PC-3 (cell line): Measurements from ENCODE around the gene GPC6. TPM values are rescaled to one million over a fixed set of nuclear protein-coding genes. Genes with fewer than 3 reads are reported as not detected.

Experiments used
- ATAC-seq: fragments of 200-7000 bp; cut with Tn5 transposase; 2 replicates; pipeline ENCODE4 v1.9.1; 2020; ENCODE audit warnings: mild to moderate bottlenecking, moderate library complexity
- BruUV-seq: library from RNA; stranded (reverse); fragments of 400-500 nt; replicated peaks from 2 replicates; lab custom pipeline; 2021; lab: Mats Ljungman, UMichigan
- CTCF ChIA-PET: fragments of 300-600 bp; sonication (Branson Sonifier 250); formaldehyde crosslinking; loops from one replicate; lab custom pipeline; 2022; ENCODE audit warnings: antibody characterized with exemption; lab: Charles Lee
- POLR2A ChIA-PET: fragments of 300-600 bp; sonication (Branson Sonifier 250); formaldehyde crosslinking; loops from one replicate; lab custom pipeline; 2022; ENCODE audit warnings: antibody characterized with exemption; ENCODE audit not compliant: unreplicated experiment; lab: Charles Lee
- DNase-seq: peaks from one replicate; pipeline ENCODE4 v3.0.0-alpha.2; 2015
- H2AFZ ChIP-seq: fragments of 300-600 bp; sonication (generic); 2 replicates; pipeline ENCODE4 v1.6.0; 2016; ENCODE audit warnings: antibody characterized with exemption, low read length
- H3F3A ChIP-seq: fragments of 300-600 bp; sonication (generic); one replicate; pipeline ENCODE4 v1.6.0; 2017; ENCODE audit warnings: antibody characterized with exemption, low read length, control low read depth, mild to moderate bottlenecking; ENCODE audit not compliant: unreplicated experiment
- H3K27ac ChIP-seq: fragments of 300-600 bp; sonication (generic); 2 replicates; pipeline ENCODE4 v1.5.1; 2016; ENCODE audit warnings: mild to moderate bottlenecking, low read length
- H3K27me3 ChIP-seq: fragments of 300-600 bp; sonication (generic); 2 replicates; pipeline ENCODE4 v1.6.1; 2016; ENCODE audit warnings: low read length, mixed read lengths
- H3K36me3 ChIP-seq: fragments of 300-600 bp; sonication (generic); 2 replicates; pipeline ENCODE4 v1.6.1; 2016; ENCODE audit warnings: low read depth, mixed run types, low read length, mixed read lengths
- H3K4me1 ChIP-seq: fragments of 300-600 bp; sonication (generic); 2 replicates; pipeline ENCODE4 v1.5.1; 2016; ENCODE audit warnings: low read length; ENCODE audit not compliant: insufficient read depth
- H3K4me2 ChIP-seq: fragments of 300-600 bp; sonication (generic); 2 replicates; pipeline ENCODE4 v1.6.0; 2016; ENCODE audit warnings: low read length
- H3K4me3 ChIP-seq: fragments of 300-600 bp; sonication (generic); 2 replicates; pipeline ENCODE4 v1.5.1; 2016; ENCODE audit warnings: mild to moderate bottlenecking, low read length, mixed read lengths
- H3K79me2 ChIP-seq: fragments of 300-600 bp; sonication (generic); 2 replicates; pipeline ENCODE4 v1.6.1; 2017; ENCODE audit warnings: low read length, mixed read lengths
- H3K9ac ChIP-seq: fragments of 300-600 bp; sonication (generic); 2 replicates; pipeline ENCODE4 v1.6.0; 2016; ENCODE audit warnings: mild to moderate bottlenecking, low read length
- H3K9me2 ChIP-seq: fragments of 300-600 bp; sonication (generic); replicated peaks from 2 replicates; pipeline ENCODE4 v1.6.1; 2016; ENCODE audit warnings: mixed run types, low read length, mixed read lengths
- H3K9me3 ChIP-seq: fragments of 300-600 bp; sonication (generic); 2 replicates; pipeline ENCODE4 v1.6.1; 2016; ENCODE audit warnings: low read length, mixed read lengths
- H4K20me1 ChIP-seq: fragments of 300-600 bp; sonication (generic); 2 replicates; pipeline ENCODE4 v1.6.1; 2016; ENCODE audit warnings: low read length, mixed read lengths
- EZH2 ChIP-seq: fragments of 300-600 bp; sonication (generic); IDR thresholded peaks from one replicate; pipeline ENCODE4 v1.6.1; 2017; ENCODE audit warnings: antibody characterized with exemption, mild to moderate bottlenecking, low read length; ENCODE audit not compliant: unreplicated experiment
- EZH2phosphoT487 ChIP-seq: fragments of 300-600 bp; sonication (generic); IDR thresholded peaks from 2 replicates; pipeline ENCODE4 v1.6.1; 2018; ENCODE audit warnings: mild to moderate bottlenecking, antibody characterized with exemption, low read length, borderline replicate concordance
- intact Hi-C: fragments of 100-400 bp; cut with micrococcal nuclease; formaldehyde crosslinking; loops from 2 replicates; pipeline ENCODE4 v1.9.0; 2023
- total RNA-seq: library from RNA; depleted of rRNA; stranded (reverse); fragments of >200 nt; gene quantifications from 2 replicates; pipeline ENCODE4 v1.2.3, GENCODE V29; 2014
- TF ChIP-seq, protein P1 (sequence below): fragments of 300-600 bp; sonication (generic); conservative IDR thresholded peaks from 2 replicates; pipeline ENCODE4 v1.5.1; 2017; ENCODE audit warnings: antibody characterized with exemption, low read depth, mild to moderate bottlenecking, low read length

GPC6 gene
- total RNA-seq, 1 experiment from 2014 or later = 3.5 TPM

DNA sequence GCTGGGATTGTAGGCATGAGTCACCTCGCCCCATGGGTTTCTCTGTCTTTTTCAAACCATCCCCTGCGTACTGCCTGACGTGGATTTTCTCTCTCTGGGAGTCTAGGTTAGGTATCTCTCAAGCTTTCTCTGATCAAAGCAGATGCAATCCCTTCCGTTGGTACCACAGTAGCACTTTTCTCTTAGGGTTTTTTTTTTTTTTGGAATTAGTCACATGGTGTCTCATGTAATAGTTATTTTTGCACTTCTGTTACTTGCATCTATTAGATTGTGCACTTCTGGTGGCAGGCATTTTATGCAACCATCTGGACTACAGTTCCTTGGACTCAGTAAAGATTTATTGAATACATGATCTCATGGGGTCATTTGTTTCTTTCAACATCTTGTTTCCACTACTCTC is 72.1 kb downstream of the GPC6 start:
- intact Hi-C loops = no loop called here

DNA sequence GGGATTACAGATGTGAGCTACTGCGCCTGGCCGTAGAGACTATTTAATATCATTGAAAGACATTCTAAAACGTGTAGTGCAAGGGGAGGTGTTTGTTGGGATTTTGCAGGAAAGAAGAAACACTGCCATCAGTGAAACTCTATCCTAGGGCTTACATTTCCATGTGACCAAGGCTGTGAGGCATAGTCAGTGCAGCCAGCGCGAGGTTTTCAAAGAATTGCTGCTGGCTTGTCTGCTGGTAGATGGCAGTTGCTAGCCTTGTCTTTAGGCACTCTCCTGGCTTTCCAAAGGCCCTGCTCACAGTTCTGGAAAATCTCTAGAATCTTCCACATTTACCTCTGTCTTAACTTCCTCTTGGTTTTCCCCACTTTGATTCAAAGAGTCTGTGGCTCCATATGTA is 77.5 kb downstream of the GPC6 start:
- intact Hi-C loops = no loop called here
- no peaks in the 10 kb centered on the region for H3K9me3 ChIP-seq
- no peak overlapping the region for H3K27ac ChIP-seq
- ChIA-PET CTCF (no interaction called here), POLR2A (no interaction called here)
- DNase-seq (no peak), ATAC-seq (no peak)
- no peaks in the 10 kb centered on the region for H3K79me2 ChIP-seq
- H3K9me2 ChIP-seq = no peaks in the 10 kb centered on the region
- no peaks in the 10 kb centered on the region for H3K4me1 ChIP-seq
- no peak overlapping the region for H3K4me3 ChIP-seq
- H3K4me2 ChIP-seq = no peak overlapping the region
- H3F3A ChIP-seq = no peaks in the 10 kb centered on the region
- no peaks in the 10 kb centered on the region for H3K36me3 ChIP-seq
- no peak overlapping the region for H2AFZ ChIP-seq
- no TSS peak for BruUV-seq
- H3K9ac ChIP-seq = no peak overlapping the region
- TF ChIP-seq EZH2 = no peak
- no peak for TF ChIP-seq EZH2phosphoT487
- TF ChIP-seq, protein P1, sequence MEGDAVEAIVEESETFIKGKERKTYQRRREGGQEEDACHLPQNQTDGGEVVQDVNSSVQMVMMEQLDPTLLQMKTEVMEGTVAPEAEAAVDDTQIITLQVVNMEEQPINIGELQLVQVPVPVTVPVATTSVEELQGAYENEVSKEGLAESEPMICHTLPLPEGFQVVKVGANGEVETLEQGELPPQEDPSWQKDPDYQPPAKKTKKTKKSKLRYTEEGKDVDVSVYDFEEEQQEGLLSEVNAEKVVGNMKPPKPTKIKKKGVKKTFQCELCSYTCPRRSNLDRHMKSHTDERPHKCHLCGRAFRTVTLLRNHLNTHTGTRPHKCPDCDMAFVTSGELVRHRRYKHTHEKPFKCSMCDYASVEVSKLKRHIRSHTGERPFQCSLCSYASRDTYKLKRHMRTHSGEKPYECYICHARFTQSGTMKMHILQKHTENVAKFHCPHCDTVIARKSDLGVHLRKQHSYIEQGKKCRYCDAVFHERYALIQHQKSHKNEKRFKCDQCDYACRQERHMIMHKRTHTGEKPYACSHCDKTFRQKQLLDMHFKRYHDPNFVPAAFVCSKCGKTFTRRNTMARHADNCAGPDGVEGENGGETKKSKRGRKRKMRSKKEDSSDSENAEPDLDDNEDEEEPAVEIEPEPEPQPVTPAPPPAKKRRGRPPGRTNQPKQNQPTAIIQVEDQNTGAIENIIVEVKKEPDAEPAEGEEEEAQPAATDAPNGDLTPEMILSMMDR = no peak
- no peaks in the 10 kb centered on the region for H4K20me1 ChIP-seq
- H3K27me3 ChIP-seq = no peaks in the 10 kb centered on the region

More for the DNA sequence above, 72.1 kb downstream of the GPC6 start:
- H4K20me1 ChIP-seq = no peaks in the 10 kb centered on the region
- H3K4me1 ChIP-seq = no peaks in the 10 kb centered on the region
- no peaks in the 10 kb centered on the region for H3K9me2 ChIP-seq
- TF ChIP-seq EZH2phosphoT487 (no peak), EZH2 (no peak)
- TF ChIP-seq, protein P1 = no peak
- CTCF ChIA-PET = no interaction called here
- DNase-seq (no peak), ATAC-seq (no peak)
- H3K4me2 ChIP-seq = no peak overlapping the region
- H3K9ac ChIP-seq = no peak overlapping the region
- H3K36me3 ChIP-seq = no peaks in the 10 kb centered on the region
- POLR2A ChIA-PET = no interaction called here
- H3K27ac ChIP-seq = no peak overlapping the region
- H3K4me3 ChIP-seq = no peak overlapping the region
- H2AFZ ChIP-seq = no peak overlapping the region
- H3K27me3 ChIP-seq = no peaks in the 10 kb centered on the region
- H3K79me2 ChIP-seq = no peaks in the 10 kb centered on the region
- no peaks in the 10 kb centered on the region for H3F3A ChIP-seq
- H3K9me3 ChIP-seq = no peaks in the 10 kb centered on the region
- no TSS peak for BruUV-seq

DNA sequence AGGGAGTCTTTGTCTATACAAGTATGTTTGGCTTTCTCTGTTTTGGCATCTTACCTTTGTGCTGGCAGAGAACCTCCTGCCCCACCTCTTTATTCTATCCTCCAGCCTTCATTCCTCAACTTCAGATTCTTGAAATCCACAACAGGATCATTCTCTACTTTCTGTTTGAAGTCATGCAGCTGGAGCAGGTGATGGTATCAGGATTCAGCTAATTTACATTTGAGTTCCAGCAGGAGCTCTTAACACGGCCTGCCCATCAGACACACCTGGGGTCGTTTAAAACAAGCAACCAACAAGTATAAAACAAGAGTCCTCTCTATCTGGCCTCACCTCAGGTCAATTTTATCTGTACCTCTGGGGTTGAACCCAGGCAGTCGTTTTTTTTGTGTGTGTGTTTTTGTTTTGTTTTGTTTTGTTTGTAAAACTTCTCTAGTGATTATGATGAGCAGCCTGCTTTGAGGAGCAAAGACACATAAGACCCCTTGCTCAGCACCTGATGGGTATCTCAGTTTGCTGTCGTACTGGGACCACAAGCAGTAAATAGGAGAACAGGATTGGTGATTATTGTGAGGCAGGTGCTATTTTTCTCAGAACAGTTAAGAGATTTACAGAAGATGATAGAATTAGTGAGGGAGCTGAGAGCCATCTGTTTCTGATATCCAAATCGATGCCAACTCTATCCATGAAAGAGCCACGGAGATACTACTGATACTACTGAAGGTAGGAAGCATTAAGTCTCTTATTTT is 78.4 kb downstream of the GPC6 start:
- H2AFZ ChIP-seq = no peak overlapping the region
- BruUV-seq = no TSS peak
- H3K27ac ChIP-seq = no peak overlapping the region
- no peaks in the 10 kb centered on the region for H3K36me3 ChIP-seq
- POLR2A ChIA-PET = no interaction called here
- H3K4me2 ChIP-seq = no peak overlapping the region
- no peaks in the 10 kb centered on the region for H3K79me2 ChIP-seq
- H4K20me1 ChIP-seq = no peaks in the 10 kb centered on the region
- no peaks in the 10 kb centered on the region for H3F3A ChIP-seq
- no peaks in the 10 kb centered on the region for H3K4me1 ChIP-seq
- no peak overlapping the region for H3K9ac ChIP-seq
- no peaks in the 10 kb centered on the region for H3K27me3 ChIP-seq
- DNase-seq = no peak
- CTCF ChIA-PET = no interaction called here
- no peak overlapping the region for H3K4me3 ChIP-seq
- ATAC-seq = no peak
- intact Hi-C loops = no loop called here
- H3K9me3 ChIP-seq = no peaks in the 10 kb centered on the region
- TF ChIP-seq EZH2phosphoT487 (no peak), EZH2 (no peak)
- TF ChIP-seq, protein P1 = no peak
- no peaks in the 10 kb centered on the region for H3K9me2 ChIP-seq
